HepG2 (cell line): ENCODE measurements around the gene SMG7. TPM values are rescaled to one million over a fixed set of nuclear protein-coding genes. Genes with fewer than 3 reads are reported as not detected.

Experiments
- ATAC-seq: fragments of 200-7000 bp; cut with Tn5 transposase; 3 replicates; pipeline ENCODE4 v1.9.1; 2020; ENCODE audit warnings: mild to moderate bottlenecking, moderate library complexity
- BruUV-seq: library from RNA; stranded (reverse); fragments of 400-500 nt; replicated peaks from 2 replicates; lab custom pipeline; 2021; lab: Mats Ljungman, UMichigan
- CTCF ChIA-PET: fragments of 300-600 bp; formaldehyde crosslinking; extraction: SDS; loops from one replicate; lab custom pipeline; 2021; ENCODE audit warnings: low total read pairs, inconsistent platforms, low intra/inter-chr PET ratio; lab: Yijun Ruan, JAX
- POLR2A ChIA-PET: fragments of 350-600 bp; sonication (Branson Sonifier 250); formaldehyde crosslinking; loops from one replicate; lab custom pipeline; 2020; ENCODE audit warnings: antibody characterized with exemption, inconsistent platforms; lab: Yijun Ruan, JAX
- DNase-seq: peaks from one replicate; pipeline ENCODE4 v3.0.0-alpha.2; 2015; ENCODE audit warnings: low spot score
- FAIRE-seq: peaks from 3 replicates; lab custom pipeline; 2011; peaks lifted over from hg19 to GRCh38; lab: Jason Lieb, UNC
- H2AFZ ChIP-seq: one replicate; pipeline ENCODE4 v1.6.1; 2011; ENCODE audit warnings: low read length, inconsistent platforms
- H3K27ac ChIP-seq: fragments of 300-600 bp; 3 replicates; pipeline ENCODE4 v1.8.0; 2011; ENCODE audit warnings: mixed run types, mild to moderate bottlenecking, mixed read lengths, low read length, inconsistent platforms; ENCODE audit not compliant: insufficient read depth; ENCODE audit errors: extremely low read length
- H3K27me3 ChIP-seq, 2 experiments: fragments of 200-600 bp in 1 of 2; 2 replicates in 1 of 2; 3 replicates in 1 of 2; pipeline versions ENCODE4 v1.6.0 to v1.8.0; 2011; ENCODE audit warnings: low read length in 2 of 2, mild to moderate bottlenecking in 2 of 2, moderate library complexity in 2 of 2, inconsistent platforms in 1 of 2; ENCODE audit not compliant: insufficient read depth in 2 of 2, control insufficient read depth in 1 of 2
- H3K36me3 ChIP-seq, 2 experiments: fragments of 200-600 bp in 1 of 2; replicated peaks in 1 of 2; 2 replicates in 1 of 2; 3 replicates in 1 of 2; pipeline versions ENCODE4 v1.5.1 to v1.8.0; 2011; ENCODE audit warnings: low read length in 2 of 2, inconsistent platforms in 1 of 2; ENCODE audit not compliant: insufficient read depth in 2 of 2, control insufficient read depth in 1 of 2
- H3K4me1 ChIP-seq: 2 replicates; pipeline ENCODE4 v1.5.1; 2012; ENCODE audit warnings: low read length, inconsistent platforms; ENCODE audit not compliant: insufficient read depth
- H3K4me2 ChIP-seq: 2 replicates; pipeline ENCODE4 v1.6.0; 2011; ENCODE audit warnings: low read depth, low read length, inconsistent platforms
- H3K4me3 ChIP-seq, 3 experiments: fragments of 200-600 bp in 1 of 3; sonication (generic), shearing (Covaris generic) in 1 of 3; replicated peaks in 1 of 3; 2 replicates each; pipeline ENCODE4 v1.5.1; 2011 to 2016; ENCODE audit warnings: low read length in 3 of 3, inconsistent platforms in 2 of 3, low read depth in 2 of 3, mild to moderate bottlenecking in 2 of 3, control low read depth in 1 of 3, mixed read lengths in 1 of 3; ENCODE audit not compliant: insufficient read depth in 1 of 3
- H3K79me2 ChIP-seq: one replicate; pipeline ENCODE4 v1.6.1; 2011; ENCODE audit warnings: low read length, inconsistent platforms; ENCODE audit not compliant: insufficient read depth
- H3K9ac ChIP-seq: 2 replicates; pipeline ENCODE4 v1.6.0; 2011; ENCODE audit warnings: mild to moderate bottlenecking, low read depth, low read length, inconsistent platforms; ENCODE audit not compliant: insufficient read depth
- H3K9me3 ChIP-seq: 2 replicates; pipeline ENCODE4 v1.5.1; 2012; ENCODE audit warnings: mild to moderate bottlenecking, low read length
- H4K20me1 ChIP-seq: 2 replicates; pipeline ENCODE4 v1.6.0; 2011; ENCODE audit warnings: inconsistent platforms, mild to moderate bottlenecking, low read length, moderate library complexity; ENCODE audit not compliant: insufficient read depth
- CBX2 ChIP-seq, 2 experiments: fragments of 200-600 bp in 1 of 2; sonication (generic); formaldehyde crosslinking in 1 of 2; IDR thresholded peaks; 2 replicates each; pipeline versions ENCODE4 v1.7.0 to v1.8.1; 2018 to 2022; ENCODE audit warnings: low read depth in 2 of 2, low read length in 1 of 2, mild to moderate bottlenecking in 1 of 2, missing genetic modification reagents in 1 of 2
- CSRNP2 ChIP-seq: sonication (generic); formaldehyde crosslinking; conservative IDR thresholded peaks from 2 replicates; pipeline ENCODE4 v1.8.0; 2022; ENCODE audit warnings: low read depth, missing genetic modification reagents
- FOSL1 ChIP-seq: sonication (generic); formaldehyde crosslinking; IDR thresholded peaks from 2 replicates; pipeline ENCODE4 v1.9.0; 2021; ENCODE audit warnings: missing genetic modification reagents, borderline replicate concordance
- SP140L ChIP-seq: sonication (generic); formaldehyde crosslinking; IDR thresholded peaks from 2 replicates; pipeline ENCODE4 v1.4.0; 2020; ENCODE audit warnings: missing genetic modification reagents, borderline replicate concordance
- SPEN ChIP-seq: sonication (generic); formaldehyde crosslinking; IDR thresholded peaks from 2 replicates; pipeline ENCODE4 v1.5.1; 2020; ENCODE audit warnings: low read depth, mild to moderate bottlenecking, missing genetic modification reagents
- YEATS4 ChIP-seq: sonication (generic); formaldehyde crosslinking; IDR thresholded peaks from 2 replicates; pipeline ENCODE4 v1.4.0; 2020; ENCODE audit warnings: missing genetic modification reagents, borderline replicate concordance
- ZBTB37 ChIP-seq: sonication (generic); formaldehyde crosslinking; IDR thresholded peaks from 2 replicates; pipeline ENCODE4 v1.4.0; 2020; ENCODE audit warnings: mild to moderate bottlenecking, missing genetic modification reagents
- ZNF263 ChIP-seq: sonication (generic); formaldehyde crosslinking; IDR thresholded peaks from 2 replicates; pipeline ENCODE4 v1.4.0; 2020; ENCODE audit warnings: missing genetic modification reagents
- ZNF430 ChIP-seq: sonication (generic); formaldehyde crosslinking; IDR thresholded peaks from 2 replicates; pipeline ENCODE4 v1.9.0; 2021; ENCODE audit warnings: mild to moderate bottlenecking, missing genetic modification reagents
- WGBS: methylation state at CpG from one replicate; pipeline ENCODE4 v1.1.6; 2017; ENCODE audit warnings: low lambda C conversion rate; 5-methylcytosine and 5-hydroxymethylcytosine counted together
- in situ Hi-C: cut with HindIII; loops from 2 replicates; pipeline ENCODE4 v1.10.0; 2017; ENCODE audit warnings: low pct_unique_long_range_greater_than_20kb; ENCODE audit not compliant: extremely low pct_ligation_motif_present
- intact Hi-C: fragments of 100-400 bp; cut with micrococcal nuclease; formaldehyde crosslinking; loops from one replicate; pipeline ENCODE4 v1.10.0; 2022; ENCODE audit not compliant: unreplicated experiment
- polyA plus RNA-seq, 8 experiments: library from polyadenylated mRNA; depleted of rRNA in 3 of 8; stranded (reverse) in 7 of 8; unstranded in 1 of 8; fragments of >200 nt; fragmentation: Illumina TruSeq in 4 of 8; extraction: Trizol in 4 of 8; gene quantifications; 2 replicates each; pipeline versions ENCODE4 v1.2.1 to v1.2.3, GENCODE V29; 2011 to 2016; ENCODE audit warnings: low read depth in 4 of 8, missing spikeins in 1 of 8, mixed read lengths in 1 of 8; ENCODE audit not compliant: insufficient read depth in 1 of 8
- total RNA-seq, 5 experiments: library from RNA; depleted of rRNA; stranded (reverse); fragments of >200 nt; fragmentation: Illumina TruSeq; extraction: Trizol; gene quantifications; 2 replicates each; pipeline ENCODE4 v1.2.3, GENCODE V29; 2016; ENCODE audit warnings: low read depth in 1 of 5

SMG7 gene
- total and polyA plus RNA-seq, 2 of the 13 experiments (the other 11 are each of a cell fraction or from before 2014, with no cell fraction given) = 14.9 to 27.9 TPM

GRCh38 chr1:183433703-183434102 is 38.6 kb upstream of the SMG7 start:
- Histone ChIP-seq H3K4me1 (no peaks in the 10 kb centered on the region), H3K79me2 (no peaks in the 10 kb centered on the region), H4K20me1 (no peaks in the 10 kb centered on the region), H3K36me3 (no peaks in the 10 kb centered on the region), H2AFZ (no peak overlapping the region), H3K9ac (no peak overlapping the region), H3K9me3 (no peaks in the 10 kb centered on the region), H3K27me3 (no peaks in the 10 kb centered on the region), H3K27ac (no peak overlapping the region), H3K4me3 (no peak overlapping the region), H3K4me2 (no peak overlapping the region)
- 0% methylated on average over 1 of the region's 1 CpG for WGBS
- BruUV-seq = no TSS peak
- in situ Hi-C loops (no loop called here), intact Hi-C loops (no loop called here)
- POLR2A ChIA-PET = no interaction called here
- no peak for FAIRE-seq
- no peak for DNase-seq
- CTCF ChIA-PET = no interaction called here
- no peak for ATAC-seq
- no peak for TF ChIP-seq ZNF263
- TF ChIP-seq YEATS4 = no peak
- TF ChIP-seq FOSL1 (CRISPR knock-in tag) = no peak
- TF ChIP-seq SP140L (CRISPR knock-in tag) = no peak
- TF ChIP-seq CBX2 (IDR thresholded peaks at IDR 0.05; ENCODE audit: low read depth, low read length) = no peak
- TF ChIP-seq CBX2 (CRISPR knock-in tag; IDR thresholded peaks at IDR 0.05; ENCODE audit: low read depth) = no peak
- no peak for TF ChIP-seq SPEN (CRISPR knock-in tag)
- no peak for TF ChIP-seq ZNF430 (CRISPR knock-in tag)
- TF ChIP-seq CSRNP2 = no peak
- TF ChIP-seq ZBTB37 (CRISPR knock-in tag) = no peak
